GM21423 (cell line): ENCODE measurements around the gene C1orf21.

Experiments
- ATAC-seq: cut with Tn5 transposase; IDR thresholded peaks from one replicate; pipeline ENCODE4 v1.9.1; 2021; ENCODE audit warnings: mild to moderate bottlenecking, moderate library complexity; ENCODE audit not compliant: unreplicated experiment

Gene C1orf21

DNA sequence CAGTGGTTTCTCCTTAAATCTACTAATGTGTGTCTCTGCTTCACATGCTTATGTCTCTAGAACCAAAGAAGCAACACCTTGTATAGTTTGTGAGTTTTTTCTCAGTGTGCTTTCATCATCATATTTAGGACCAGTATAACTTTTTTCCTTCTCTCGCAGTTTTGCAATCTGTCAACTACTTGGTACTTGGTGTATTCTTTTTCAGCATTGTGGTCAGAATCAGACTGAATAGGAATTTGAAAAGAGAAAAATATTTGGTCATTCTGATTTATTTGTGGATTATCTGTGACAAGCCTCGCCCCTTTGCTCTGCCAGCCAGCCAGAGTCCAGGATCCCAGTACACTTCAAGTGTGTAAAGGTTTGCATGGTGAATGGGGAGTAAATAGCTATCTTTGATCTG is 122.3 kb downstream of the C1orf21 start:
- ATAC-seq, result no peak

DNA sequence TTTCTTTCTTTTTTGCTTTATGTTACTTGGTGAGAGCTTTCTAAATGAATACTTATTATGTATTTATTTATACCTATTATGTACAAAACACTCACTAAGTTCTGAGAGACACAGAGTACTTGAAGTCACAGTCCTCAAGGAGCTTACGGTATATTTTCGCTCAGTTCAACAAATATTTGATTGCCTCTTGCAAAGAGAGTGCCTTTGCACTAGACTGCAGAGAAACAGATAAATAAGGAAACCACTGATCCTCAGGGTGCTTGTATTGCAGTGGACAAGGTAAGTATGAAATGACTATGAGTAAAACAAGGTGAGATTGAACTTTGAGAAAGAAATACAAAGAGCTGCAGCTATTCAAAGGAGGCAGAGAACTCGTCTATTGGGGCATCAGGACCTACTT is 123.3 kb downstream of the C1orf21 start:
- no peak for ATAC-seq

DNA sequence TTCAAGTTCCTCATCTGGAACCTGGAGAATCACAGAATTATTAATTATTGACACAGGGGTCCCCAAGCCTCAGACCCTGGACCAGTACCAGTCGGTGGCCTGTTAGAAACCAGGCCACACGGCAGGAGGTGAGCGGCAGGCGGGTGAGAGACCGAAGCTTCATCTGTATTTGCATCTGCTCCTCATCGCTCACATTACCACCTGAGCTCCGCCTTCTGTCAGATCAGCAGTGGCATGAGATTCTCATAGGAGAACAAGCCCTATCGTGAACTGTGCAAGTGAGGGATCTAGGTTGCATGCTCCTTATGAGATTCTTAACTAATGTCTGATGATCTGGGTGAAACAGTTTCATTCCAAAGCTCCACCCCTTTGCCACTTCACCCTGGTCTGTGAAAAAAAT is 125.9 kb downstream of the C1orf21 start:
- no peak for ATAC-seq

DNA sequence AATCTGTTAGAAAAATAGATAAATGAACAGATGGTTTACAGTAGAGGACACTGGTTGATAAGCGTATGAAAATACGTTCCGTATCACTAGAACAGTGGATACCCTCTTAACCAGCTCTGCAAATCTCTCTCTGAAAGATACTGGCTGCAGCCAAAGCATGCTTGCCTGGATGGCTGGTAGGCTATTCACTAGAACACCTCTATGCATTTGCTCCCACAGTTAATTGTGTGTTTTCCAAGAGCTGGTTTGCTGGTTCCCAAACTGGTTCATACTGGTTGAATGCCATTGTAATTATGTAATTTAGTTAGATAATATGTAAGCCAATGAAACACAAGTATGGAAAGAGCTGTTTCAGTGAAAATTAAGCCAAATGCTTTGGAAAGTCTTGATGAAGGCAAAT is 126.6 kb downstream of the C1orf21 start:
- no peak for ATAC-seq

DNA sequence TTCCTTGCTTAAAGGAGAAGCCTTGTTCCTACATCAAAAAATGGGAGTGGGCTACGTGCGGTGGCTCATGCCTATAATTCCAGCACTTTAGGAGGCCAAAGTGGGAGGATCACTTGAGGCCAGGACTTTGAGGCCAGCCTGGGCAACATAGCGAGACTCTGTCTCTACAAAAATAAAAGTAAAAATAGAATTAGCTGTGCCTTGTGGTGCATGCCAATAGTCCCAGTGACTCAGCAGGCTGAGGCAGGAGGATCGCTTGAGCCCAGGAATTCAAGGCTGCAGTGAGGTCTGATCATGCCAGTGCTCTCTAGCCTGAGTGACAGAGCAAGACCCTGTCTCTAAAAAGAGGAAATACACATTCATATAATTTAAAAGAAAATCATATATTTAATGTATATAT is 127.1 kb downstream of the C1orf21 start:
- no peak for ATAC-seq

GRCh38 chr1:184514447-184514846 is 127.6 kb downstream of the C1orf21 start:
- no peak for ATAC-seq

- no peak for ATAC-seq
These were observed 130.3 kb downstream of the C1orf21 start for GRCh38 chr1:184517130-184517529.

DNA sequence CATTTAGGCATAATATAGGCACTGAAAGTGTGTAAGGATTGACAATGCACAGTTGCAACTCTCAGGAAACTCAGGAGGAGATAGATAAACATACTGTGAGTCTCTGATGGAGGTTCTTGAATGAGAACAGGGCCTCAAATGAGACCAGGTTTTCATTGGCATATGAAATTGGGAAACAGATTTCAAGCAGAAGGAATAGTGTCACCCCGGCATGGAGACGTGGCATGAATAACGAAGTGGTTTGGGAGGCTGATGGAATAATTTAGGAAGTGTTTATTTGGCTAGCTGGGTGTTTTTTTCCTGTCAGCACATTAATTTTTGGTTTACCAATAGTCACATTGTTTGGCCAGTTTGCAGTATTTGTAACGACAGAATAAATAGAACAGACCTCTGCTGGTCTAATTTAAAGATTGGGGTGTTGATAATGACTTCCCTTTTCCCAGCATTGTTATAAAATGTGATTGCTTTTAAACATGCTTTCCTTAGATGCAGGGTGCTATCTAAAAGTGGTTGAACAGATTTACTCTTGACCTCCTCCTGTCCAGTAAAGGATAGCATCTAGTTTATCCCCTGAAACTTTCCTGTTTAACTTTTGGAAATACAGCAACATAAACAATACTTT is 132.0 kb downstream of the C1orf21 start:
- ATAC-seq, result no peak

DNA sequence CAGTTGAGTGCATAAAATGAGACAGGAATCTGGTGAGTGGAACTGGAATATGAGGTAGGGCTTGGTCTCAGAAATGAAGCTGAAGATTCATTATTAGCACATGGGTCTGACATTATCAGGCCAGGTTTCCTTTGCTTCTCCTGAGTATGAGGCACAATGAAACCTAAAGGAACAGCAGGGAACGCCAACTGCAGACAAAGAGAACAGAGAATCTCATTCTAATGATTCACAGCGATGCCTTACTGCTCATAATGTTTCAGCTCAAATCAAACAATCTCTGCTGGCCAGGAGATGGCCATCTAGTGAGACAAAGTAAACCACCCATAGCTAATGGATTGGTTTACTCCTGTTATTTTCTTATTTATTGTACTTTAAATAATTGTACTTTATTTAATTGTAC is 133.5 kb downstream of the C1orf21 start:
- no peak for ATAC-seq

DNA sequence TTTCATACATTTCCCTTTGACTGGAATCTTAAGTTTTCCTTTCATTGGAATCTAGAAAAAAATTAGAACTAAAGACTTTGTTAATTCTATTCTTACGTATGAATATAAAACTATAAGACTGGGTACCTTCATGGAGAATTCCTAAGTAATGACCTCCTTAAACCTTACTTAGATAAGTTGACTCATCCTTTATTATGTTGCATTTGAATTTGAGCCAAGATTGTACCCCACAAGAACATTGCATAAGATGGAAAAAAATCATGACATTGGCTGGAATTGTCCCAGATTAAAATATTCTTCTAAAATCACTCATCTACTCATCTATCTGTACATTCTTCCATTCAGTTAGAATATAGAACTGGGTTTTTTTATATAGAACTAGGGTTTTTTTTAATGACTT is 137.4 kb downstream of the C1orf21 start:
- ATAC-seq, result no peak

- no peak for ATAC-seq
These were observed 140.6 kb downstream of the C1orf21 start for GRCh38 chr1:184527402-184527801.

DNA sequence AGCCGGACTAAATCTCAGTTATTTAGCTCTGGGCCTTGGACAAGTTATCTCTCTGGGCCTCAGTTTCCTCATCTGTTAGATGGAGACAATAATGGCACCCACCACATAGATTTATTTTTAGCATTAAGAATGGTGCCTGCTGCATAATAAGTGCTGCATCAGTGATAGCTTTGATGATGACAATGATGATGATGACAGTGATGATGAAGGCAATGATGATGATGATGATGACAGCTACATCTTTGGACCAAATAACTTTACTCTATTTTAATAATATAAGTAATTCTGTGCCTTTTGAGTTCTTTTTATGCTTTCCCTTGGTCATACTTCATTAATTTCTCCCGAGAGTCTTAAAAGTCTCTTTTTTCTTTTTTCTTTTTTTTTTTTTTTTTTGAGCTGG is 143.4 kb downstream of the C1orf21 start:
- ATAC-seq, result no peak

GRCh38 chr1:184531296-184531695 is 144.5 kb downstream of the C1orf21 start:
- ATAC-seq, result no peak

DNA sequence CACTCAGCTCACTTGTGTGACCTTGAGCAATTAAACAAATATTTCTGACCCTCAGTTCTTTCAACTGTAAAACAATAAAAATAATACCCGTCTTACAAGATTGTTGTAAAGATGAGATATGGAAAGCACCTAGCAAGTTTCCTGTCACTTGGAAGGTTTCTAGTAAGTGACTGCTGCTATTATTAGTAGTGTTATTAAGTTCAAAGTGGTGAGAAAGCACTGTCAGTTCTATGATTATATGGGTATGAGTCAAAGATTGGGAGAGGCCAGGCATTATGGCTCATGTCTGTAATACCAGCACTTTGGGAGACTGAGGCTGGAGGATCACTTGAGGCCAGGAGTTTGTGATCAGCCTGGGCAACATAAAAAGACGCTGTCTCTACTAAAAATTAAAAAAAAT is 145.4 kb downstream of the C1orf21 start:
- no peak for ATAC-seq

- no peak for ATAC-seq
These were observed 146.2 kb downstream of the C1orf21 start for GRCh38 chr1:184533049-184533448.

DNA sequence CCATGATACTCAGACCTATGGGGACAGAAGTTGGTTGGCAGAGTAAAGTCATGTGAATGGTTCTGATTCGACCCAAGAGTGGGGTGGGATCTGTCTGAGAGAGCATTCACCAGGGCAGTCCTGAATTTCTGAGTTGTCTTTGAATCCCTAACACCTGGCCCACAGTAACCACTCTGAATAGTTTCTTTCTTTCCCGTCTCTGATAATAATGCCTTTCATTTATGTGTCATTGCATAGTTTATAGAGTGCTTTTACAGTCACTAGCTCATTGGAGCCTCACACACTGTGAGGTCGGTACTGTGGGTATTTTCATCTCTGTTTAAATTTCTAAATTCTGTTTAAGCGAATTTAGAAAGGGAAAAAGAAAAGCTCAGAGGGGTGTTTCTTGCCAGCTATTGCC is 147.1 kb downstream of the C1orf21 start:
- no peak for ATAC-seq

DNA sequence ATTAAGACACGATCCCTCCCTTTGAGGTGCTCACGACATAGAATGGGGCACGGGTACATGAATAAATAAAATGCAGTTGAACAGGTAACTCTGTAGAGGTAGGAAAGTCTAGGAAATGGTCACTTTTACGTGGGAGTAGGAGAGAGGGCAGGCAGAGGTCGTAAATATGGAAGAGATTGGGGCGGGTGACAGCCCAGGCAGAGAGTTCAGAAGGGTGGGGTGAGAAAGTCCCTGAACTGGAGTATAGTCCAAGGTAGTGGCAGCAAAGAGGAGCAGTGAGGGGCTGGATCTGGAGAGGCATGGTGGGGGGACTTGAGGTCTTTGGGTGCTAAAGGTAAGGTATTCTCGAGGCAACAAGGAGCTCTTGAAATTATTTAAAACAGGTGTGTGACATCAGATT is 147.9 kb downstream of the C1orf21 start:
- ATAC-seq, result no peak

DNA sequence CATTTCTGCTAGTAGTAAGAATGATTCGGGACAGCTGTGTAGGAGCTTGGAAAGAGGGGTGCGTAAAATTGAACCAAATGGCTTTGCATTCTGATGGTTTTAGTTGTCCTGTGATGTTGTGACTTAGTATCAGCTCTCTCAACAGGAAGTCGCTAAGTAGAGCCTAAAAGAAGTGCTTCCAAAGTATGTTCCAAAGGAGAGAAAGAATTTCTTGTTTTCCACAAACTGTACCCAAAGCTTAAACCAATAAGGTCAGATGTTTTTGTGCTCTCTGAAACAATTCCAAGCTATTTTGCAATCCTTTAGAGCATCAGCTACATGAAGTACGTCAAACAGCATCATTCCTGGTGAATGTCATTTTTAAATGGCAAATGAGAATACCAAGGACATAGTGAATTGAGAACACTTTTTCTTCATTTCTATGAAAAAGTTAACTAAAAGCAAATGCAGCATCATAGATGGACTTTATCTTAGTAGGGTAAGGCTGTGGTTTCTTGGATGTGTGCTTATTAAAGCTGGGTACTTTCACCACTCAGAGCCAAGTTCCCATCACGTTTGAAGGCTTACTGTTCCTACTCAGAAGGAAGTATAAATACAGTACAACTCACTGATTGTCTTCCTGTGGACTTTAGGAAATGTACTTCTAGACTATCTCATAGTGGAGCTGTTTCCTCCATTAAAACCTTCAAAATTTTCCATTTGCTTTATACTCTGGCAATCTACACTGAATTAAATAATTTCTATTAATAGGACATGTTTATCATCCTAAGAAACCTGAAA is 148.6 kb downstream of the C1orf21 start:
- ATAC-seq, result no peak

DNA sequence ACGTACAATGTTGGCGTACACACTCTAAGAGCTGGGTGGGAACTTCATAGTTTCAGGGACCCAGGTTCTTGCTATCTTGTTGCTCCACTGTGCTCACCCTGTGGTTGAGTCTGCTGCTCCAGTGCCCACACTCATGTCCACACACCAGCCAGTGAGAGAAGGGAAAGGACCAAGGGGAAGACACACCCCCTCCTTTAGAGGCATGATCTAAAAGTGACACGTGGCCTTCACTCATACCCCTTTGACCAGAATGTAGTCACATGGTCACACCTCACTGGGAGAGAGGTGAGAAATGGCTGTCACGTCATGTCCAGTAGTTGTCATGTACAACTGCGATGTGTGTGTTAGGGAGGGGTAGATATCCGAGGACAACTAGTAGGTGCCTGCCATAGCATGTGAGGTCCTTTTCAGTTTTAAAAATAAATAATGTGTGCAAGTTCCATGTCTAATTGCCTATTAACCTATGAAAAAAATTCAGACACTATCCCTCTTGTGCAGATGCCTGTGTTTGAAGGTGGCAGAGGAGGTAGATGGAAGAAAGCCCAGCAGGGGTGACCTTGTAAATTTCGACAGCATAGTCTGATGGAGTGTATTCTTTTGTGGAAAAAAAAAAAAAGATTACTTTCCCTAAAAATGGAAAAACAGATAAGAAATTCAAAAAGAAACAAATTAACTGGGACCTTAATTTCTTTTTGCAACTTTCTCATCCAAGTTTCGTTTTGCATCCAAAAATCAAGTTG is 149.6 kb downstream of the C1orf21 start:
- no peak for ATAC-seq

- ATAC-seq, result no peak
These were observed 152.8 kb downstream of the C1orf21 start for GRCh38 chr1:184539580-184539979.

- no peak for ATAC-seq
These were observed 154.8 kb downstream of the C1orf21 start for GRCh38 chr1:184541537-184542152.

- no peak for ATAC-seq
These were observed 155.5 kb downstream of the C1orf21 start for GRCh38 chr1:184542291-184542690.
